CD4-positive, alpha-beta T cell treated with Interleukin-10 for 1 hour (primary cell): ENCODE results near the gene RESP18.
A peak's percentile ranks its signal among the peaks of the same experiment; 100 is the strongest.
"Not testable (repeated sequence)": the region's sequence is repeated elsewhere in the genome, so short reads cannot be mapped to it uniquely, and the experiment has no call there.

Experiments
- DNase-seq: peaks from one replicate; pipeline ENCODE4 v3.0.0-alpha.2; 2020

Gene RESP18

DNA sequence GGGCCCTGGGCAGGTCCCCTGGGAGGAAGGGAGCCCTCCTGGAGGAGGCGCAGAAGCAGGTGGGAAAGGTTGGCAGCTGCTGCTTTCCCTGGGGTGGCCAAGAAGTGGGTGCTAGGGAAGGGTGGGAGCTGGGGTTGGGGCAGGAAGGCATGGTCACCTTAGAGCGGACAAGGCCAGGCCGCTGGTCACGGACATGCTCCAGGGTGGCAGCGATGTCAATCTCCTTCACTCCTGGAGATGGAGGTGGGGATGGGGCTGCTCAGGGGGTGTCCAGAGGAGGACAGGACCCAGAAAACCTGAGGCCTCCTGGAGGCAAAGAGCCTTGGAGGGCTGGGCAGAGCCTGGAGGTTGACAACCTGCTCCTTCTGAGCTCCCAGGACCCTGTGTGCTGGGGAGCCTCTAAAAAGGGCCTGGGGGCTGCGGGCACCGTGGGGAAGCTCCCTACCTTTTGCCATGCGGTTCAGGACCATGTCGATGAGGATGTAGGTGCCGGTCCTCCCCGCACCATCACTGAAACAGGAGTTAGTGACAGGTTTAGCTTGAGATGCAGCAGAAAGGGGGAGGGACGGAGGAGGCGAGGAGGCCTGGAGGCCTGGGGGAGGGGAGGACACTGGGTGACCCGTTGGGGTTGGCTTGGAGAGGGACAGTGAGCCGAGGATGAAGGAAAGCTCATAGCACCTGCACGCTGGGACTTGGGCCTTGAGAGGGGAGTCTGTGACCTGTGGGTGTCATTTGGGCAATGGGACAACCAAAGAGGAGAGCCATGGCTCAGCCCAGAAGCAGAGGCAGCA lies 42.0 kb downstream of the RESP18 start:
- no peak for DNase-seq

DNA sequence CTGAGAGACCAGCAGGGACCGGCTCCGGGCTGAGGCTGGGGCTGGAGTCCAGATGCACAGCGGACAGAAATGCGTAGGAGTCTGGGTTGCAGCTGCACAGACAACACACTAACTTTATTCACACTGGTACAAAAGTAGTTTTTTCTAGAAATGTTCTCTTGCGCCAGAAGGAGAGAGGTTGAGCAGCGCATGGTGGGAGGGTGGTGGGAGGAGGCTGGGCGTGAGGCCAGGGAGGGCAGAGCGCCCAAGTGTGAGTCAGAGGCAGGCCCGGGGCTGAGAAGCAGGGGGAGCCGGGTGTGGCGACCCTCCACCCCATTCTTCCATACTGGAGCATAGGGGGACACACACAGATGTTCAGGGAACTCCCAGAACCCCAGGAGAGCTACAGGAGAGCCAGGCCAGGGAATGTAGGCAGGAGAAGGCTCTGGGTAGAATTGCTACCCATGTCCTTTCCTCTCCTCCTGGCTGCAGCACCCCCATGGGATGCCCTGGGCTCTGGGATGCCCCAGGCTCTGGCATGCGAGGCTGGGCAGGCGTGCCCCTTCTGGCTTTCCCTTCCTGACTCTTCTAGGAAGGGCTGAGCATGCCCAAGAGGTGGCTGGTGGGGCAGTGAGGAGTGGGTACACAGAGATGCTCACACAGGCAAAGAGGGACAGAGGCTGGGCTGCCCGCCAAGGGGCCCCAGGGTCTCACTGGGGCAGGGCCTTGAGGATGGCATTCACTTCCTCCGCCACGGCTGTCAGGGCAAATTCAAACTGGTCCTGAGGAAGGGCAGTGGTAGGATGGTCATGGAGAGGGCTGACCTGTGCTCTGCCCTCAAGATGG lies 42.8 kb downstream of the RESP18 start:
- no peak for DNase-seq

DNA sequence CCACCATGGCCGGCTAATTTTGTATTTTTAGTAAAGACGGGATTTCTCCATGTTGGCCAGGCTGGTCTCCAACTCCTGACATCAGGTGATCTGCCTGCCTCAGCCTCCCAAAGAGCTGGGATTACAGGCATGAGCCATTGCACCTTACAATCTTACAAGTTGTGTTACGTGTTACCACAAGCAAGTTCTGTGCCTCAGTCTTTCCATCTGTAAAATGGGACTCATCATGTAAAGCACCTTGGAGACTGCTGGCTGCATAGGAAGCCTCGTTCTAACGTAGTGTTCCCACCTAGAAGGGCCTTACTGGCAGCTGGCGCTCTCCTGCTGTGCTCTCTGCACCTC lies 43.4 kb downstream of the RESP18 start:
- DNase-seq = no peak

DNA sequence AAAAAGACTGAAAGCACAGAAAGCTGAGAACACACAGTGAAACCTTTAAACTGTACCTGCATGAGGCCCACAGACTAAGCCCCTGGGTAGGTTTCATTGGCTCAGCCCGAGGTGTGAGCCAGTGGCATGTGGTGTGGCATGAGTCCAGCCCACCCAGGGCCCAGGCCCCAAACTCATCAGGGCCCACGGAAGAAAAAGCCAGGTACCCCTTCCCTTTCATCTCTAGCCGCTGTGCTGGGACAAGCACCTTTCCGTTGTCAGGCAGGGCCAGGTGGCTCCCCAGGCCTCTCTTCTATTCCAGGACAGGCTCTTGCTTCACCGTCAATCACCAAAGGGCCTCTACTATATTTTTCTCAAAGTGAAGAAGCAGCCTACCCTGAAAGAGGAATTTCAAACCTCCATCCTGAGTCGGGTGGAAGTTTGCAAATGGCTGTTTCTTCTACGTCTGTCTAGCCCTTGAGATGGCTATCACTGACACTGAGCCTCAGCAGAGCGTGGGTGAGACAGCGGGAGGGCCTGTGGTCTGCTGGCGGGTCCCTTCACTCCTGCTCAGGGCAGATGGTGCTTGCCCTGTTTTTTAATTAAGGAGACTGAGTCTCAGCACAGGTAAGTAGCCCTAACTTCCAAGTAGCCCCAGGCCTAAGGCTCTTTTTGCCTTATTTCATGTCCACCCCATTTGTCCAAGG lies 44.8 kb downstream of the RESP18 start:
- DNase-seq = no peak

DNA sequence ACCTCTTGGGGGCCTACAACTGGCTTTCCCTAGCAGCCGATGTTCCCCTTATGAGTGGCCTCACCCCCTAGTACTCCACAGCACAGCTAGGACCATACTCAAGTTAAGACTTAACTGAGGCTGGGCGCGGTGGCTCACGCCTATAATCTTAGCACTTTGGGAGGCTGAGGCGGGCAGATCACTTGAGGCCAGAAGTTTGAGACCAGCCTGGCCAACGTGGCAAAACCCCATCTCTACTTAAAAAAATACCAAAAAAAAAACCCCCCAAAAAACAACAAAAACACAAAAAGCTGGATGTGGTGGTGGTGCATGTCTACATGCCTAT lies 45.5 kb downstream of the RESP18 start:
- DNase-seq = not testable (repeated sequence)

DNA sequence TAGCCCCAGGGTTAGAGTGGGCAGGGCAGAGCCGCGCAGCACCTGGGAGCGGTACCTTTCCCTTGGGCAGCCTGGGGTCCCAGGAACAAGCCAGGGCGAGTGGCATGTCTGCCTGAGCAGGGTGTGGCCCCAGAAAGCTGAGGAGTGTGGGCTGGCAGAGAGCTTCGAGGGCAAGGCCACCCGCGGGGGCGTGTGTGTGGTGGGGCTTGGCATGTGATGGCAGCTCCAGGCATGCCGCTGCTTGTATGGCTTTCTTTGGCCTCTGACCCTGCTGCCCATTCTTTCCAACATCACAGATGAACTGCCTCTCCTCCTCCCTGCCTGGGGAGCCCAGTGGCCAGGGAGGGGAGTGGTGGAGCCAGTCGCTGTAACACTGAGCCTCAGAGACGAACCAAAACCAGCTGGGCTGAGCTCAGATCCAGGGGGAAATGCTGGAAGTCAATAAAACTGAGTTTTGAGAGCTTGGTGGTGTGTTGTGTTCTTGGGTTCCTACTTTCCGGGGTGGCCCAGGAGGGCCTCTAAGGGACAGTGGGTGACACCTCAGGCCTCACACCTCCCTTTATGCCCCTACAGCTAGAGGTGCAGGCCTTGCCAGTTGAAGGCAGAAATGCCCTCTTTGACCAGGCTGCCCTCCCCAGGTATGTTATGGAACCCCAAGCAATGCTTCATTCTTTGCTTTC lies 46.0 kb downstream of the RESP18 start:
- DNase-seq = no peak

DNA sequence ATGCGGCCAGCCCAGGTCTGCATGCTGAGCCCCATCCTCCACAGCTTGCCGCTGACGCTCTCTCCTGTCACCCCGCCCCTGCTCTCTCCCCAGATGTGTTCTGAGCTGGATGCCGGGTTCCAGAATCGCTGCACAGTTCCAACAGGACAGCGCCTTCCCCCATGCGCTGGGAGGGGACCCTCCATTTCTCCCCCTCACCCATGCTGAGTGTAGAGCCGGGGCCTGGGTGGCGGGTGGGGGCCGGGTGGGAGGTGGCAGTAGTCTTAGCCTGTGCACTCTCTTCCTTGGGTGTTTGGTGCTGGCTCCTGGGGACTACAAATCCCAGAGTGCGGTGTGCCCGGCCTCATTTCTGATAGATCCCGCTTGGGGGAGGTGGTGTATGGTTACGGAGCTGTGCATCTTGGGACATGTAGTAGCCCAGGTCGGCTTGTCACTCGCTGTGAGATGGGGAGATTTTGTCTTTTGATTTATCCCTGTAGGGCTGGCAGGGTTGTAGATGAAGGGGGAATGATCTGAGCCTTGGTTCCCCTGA lies 46.6 kb downstream of the RESP18 start:
- DNase-seq = no peak

DNA sequence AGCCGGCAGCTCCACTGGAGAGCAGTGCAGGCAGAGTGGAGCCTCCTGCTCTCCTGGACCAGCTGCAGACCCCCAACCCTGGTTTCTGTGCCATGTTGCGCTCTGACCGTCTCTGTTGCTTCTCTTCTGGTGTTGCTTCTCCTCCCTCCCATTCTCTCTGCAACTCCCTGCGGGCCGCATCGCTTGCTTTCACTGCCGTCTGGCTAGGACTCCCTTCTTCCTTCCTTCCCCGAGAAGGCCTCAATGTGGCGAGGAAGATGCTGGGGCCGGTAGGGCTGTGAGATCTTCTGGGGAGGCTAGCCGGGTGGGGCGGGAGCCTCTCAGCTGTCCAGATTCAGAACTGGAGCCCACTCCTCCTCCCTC lies 47.2 kb downstream of the RESP18 start:
- DNase-seq = no peak

DNA sequence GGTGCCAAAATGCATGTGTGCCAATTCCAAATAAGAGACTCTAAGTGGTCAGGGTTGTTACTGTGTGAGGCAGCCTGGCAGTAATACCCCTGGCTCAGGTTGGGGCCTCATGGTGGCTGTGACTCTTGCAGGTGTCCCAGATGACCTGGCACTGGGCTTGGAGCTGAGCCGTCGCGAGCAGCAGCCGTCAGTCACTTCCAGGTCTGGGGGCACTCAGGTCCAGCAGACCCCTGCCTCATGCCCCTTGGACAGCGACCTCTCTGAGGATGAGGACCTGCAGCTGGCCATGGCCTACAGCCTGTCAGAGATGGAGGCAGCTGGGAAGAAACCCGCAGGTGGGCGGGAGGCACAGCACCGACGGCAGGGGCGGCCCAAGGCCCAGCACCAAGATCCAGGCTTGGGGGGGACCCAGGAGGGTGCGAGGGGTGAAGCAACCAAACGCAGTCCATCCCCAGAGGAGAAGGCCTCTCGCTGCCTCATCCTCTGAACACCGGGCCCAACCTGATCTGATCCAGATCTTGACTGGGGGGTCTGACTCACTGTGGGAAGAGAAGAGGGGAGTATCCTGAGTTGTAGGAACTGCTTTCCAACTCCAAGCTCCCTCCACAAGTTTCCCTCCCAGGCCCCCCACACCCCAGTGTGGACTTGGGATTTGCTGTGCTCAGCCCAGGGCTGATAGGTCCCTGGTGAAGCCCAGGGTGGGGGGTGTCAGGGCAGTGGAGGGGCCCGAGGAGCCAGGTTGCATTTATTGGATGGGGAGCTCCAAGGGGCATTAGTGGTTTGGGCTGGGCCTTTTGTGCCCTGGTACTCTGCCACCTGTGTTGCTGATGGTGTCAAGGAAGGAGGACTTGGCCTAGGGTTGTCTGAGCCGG lies 47.8 kb downstream of the RESP18 start:
- no peak for DNase-seq

DNA sequence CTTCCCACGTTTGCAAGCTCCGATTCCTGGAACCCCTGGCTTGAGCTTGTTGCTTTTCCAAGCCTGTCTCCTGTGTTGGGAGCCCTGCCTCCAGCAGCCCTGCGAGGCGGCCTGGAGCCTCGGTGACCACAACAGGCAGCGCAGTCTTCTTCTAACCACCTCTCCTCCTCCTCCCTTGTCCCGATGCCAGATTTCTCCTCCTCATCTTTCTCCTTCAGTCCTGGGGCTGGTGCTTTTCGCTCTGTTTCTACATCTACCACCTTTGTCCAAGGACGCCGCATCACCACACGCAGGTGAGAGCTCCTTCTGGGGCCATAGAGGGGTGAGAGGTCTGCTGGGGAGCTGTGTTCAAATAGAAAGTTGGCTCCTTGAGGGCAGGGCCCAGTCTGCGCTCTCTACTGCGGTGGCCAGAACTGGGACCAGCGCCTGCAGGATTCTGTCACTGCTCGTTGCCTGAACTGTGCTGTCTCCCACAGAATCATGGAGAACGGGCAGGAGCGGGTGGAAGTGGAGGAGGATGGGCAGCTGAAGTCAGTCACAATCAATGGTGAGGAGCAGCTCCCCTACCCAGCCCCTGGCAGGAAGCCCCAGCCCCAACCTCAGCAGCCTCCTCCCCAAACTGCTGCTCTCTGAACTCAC lies 49.5 kb downstream of the RESP18 start:
- DNase-seq = no peak

DNA sequence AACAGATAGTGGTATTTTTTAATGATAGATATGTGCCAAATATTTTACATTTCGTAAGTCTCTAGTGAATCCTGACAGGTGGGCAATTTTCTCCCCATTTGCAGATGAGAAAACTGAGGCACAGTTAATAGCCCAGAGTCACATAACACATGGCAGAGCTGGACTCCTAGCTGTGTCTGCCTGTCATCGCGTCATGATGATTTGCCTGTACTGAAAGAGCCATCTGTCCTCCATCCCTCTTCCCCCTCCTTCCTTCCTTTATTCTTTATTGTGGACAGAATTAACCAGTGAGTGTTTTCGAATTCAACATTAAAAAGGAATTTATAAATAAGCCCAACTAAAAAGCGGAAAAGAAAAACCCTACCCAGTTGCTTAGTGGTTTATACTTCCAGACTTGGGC lies 50.2 kb downstream of the RESP18 start:
- no peak for DNase-seq

DNA sequence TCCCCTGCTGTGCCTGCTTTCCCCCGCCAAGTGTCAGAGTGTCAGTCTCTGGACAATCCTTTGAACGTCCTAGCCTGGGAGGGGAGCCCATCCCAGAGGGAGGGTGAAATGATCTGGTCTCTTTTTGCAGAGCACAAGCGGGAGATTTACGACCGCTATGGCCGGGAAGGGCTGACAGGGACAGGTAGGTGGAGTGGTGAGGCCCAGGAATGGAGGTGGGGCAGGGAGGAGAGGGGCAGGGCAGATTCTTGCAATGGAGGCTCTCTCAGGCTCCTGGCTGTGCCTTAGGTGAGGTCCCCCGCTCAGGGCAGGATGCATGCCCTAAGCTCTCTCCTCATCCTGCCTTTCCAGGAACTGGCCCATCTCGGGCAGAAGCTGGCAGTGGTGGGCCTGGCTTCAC lies 51.0 kb downstream of the RESP18 start:
- DNase-seq = no peak

DNA sequence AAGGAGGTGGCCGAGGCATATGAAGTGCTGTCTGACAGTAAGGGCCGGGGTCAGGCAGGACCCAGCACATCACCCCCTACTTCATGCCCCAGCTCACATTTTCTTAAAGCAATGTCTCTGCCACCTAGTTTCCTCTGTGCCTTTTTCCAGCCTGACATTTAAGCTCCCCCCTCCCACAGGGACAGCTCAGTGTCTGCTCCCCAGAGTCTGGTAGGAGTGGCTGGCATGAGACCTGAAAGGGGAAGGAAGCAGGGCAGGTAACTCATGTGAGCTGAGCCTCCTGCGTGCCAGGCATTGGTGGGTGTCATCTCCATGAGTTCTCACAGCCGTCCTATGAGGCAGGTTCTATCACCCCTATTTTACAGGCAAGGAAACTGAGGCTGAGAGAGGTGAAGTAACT lies 51.9 kb downstream of the RESP18 start:
- no peak for DNase-seq

DNA sequence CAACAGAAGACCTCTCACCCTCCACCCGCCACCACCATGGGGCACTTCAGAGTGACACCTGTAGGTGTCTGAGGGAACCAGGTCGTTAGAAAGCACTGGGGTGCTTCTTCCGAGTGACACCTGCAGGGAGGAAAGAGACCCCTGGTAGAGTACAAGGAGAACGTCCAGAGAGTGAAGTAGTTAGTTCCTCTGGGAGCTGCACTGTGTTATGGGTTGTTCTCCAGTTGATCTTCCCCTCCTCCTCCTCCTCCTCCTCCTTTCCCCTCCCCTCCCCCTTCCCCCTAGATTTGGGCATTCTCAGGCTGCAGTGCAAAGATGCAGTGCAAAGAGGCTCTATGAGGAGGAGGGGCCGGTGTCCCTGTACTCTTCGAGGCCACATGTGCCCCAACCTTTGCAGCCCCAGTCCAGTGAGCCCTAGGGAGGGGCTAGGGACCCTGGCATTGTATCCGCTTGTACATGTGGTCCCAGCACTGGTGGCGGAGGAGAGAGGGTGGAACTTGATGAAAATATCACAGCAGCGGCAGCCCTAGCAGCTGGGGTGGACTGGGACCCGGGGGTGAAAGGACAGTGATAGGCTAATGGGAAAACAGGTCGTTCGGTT lies 52.5 kb downstream of the RESP18 start:
- DNase-seq = no peak

DNA sequence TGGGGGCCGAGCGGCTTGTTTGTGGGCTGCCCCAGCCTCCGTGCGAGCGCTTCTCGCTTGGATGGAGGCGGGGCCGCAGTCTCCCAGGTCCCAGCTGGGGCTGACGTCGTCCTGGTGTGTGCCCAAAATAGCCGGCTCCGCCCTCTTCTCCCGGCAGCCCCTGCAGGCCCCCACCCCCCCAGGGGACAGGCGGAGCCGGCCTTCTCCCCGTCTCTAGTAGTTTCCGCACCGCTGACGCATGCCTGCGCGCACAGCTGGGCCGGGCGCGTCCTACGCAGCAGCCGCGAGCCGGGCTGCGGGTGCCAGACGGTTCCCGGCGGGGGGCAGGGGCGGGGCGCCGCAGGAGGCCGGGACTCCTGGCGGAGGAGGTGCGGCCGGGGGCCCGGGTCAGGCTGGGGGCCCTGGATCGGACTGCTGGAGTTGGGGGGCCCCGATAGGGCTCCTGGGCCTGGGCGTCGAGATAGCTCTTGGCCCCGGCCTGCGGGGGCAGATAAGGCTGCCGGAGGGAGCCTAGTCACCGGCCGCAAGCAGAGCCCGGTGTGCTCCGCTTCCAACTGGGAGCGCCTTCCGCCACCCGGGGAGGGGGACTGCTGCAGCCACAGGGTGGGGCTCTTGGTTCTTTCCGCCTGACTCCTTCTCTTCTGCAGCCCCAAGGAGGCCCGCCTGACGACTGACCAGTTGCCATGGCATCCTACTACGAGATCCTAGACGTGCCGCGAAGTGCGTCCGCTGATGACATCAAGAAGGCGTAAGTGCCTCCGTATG lies 53.2 kb downstream of the RESP18 start, which contains the start of gene DNAJB2:
Gene DNAJB2 (plus strand): TSS at position 216 of the 765 bp plus-strand sequence. CDS start 468 bp downstream, at position 684.
- peak; percentile 99 for DNase-seq

DNA sequence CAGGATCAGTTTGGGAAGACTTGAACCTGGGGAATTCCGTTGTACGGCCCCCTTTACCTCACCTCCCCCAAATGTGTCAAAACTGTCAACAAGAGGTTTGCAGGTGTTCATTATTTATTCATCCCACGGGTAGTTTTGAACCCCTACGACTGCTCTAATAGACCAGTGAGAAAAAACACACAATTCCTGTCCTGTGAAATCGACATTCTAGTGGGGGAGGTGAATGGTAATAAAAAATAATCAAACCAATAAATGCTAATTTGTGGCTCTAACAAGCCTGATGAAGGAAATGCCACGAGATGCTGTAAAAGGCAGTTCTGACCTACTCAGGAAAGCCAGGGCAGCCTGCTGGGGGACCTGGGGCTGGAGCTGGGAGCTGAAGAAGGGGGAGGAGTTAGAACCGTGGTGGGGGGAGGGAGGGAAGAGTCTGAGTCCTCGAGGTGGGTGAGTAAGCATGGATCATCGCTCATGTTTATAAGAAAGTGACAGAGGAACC lies 53.8 kb downstream of the RESP18 start:
- DNase-seq = no peak

DNA sequence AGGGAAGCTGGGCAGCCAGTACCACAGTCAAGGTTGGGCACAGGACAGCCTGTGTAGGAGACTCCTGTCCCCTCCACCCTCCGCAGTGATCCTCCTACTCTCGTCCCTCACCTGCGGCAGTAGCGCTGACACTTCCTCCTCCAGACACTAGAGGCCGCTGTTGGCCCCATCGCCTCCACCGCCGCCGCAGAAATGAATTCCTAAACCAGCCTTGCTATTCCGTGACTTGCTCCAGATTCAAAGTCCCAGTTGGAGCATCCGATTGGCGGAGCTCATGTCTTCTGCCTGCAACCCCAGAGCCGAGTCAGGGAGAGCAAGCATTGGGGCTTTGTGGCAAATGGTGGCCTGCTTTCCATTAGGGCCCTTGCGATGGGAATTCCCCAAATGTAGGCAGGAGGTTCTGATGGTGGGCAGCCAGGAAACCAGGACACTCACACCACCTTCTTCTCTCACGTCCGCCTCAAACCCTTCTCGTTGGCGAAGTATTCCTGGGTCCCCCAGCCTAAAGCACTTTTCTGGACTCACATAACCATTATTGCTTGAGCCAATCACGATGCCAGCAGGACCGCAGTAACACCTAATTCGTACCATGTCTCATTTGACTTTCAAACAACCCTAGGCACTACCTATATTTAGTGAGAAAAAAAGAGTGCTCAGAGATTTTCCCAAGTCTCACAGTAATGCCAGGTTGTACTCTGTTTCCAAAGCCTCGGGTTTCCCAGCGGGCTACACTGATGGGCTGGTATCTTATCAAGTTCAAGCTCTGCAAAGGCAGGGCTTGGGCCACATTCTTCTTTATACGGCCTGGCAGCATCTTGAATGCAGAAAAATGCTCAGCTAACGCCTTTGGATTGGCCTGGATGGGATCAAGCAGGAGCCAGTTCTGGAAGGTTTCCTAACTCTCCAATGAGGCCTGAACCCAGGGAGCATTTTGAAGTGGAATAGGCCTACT lies 54.6 kb downstream of the RESP18 start:
- DNase-seq = peak; percentile 81
